Measurements from ENCODE around the gene PRR30.

DNA sequence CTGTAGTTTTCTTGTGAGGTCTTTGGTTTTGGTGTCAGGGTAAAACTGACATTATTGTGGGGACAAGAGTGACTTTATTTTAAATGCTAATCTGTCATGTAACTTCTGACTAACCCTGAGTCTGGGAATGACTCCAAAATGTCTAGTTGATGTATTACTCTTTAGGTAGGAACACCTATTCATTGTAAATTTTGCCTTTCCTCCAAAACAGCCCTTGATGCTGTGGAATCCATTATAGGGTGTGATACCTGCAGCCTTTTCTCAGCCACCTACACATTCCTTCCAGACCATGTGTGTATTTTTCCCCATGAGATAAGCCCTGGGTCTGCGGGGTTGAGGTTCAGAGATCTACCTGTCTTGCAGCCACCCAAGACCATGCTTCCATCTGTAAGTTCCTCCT lies 4.1 kb upstream of the PRR30 start:
- TF ChIP-seq, protein P1, sequence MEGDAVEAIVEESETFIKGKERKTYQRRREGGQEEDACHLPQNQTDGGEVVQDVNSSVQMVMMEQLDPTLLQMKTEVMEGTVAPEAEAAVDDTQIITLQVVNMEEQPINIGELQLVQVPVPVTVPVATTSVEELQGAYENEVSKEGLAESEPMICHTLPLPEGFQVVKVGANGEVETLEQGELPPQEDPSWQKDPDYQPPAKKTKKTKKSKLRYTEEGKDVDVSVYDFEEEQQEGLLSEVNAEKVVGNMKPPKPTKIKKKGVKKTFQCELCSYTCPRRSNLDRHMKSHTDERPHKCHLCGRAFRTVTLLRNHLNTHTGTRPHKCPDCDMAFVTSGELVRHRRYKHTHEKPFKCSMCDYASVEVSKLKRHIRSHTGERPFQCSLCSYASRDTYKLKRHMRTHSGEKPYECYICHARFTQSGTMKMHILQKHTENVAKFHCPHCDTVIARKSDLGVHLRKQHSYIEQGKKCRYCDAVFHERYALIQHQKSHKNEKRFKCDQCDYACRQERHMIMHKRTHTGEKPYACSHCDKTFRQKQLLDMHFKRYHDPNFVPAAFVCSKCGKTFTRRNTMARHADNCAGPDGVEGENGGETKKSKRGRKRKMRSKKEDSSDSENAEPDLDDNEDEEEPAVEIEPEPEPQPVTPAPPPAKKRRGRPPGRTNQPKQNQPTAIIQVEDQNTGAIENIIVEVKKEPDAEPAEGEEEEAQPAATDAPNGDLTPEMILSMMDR (conservative IDR thresholded peaks at IDR 0.05 in 1 of 2, IDR thresholded peaks at IDR 0.05 in 1 of 2; ENCODE audit: low read depth in 1 of 2, low read length in 2 of 2): no peak
- TF ChIP-seq EZH2 (IDR thresholded peaks at IDR 0.05; ENCODE audit: low read length, missing control alignments): no peak
